Mesenteric fat pad (tissue), 1 donor: ENCODE measurements around the gene TLN1. TPM values are rescaled to one million over a fixed set of nuclear protein-coding genes. Genes with fewer than 3 reads are reported as not detected.
A peak's percentile ranks its signal among the peaks of the same experiment; 100 is the strongest.

ENCODE experiments used
- DNase-seq: peaks from one replicate; pipeline ENCODE4 v3.0.0-alpha.2; 2020; ENCODE audit warnings: low spot score
- total RNA-seq: library from RNA; stranded (reverse); fragmentation: NEBNext Ultra II Directional; extraction: Animal tissue kit (Norgen Biotek cat#: 25700); gene quantifications from one replicate; pipeline ENCODE4 v1.2.1, GENCODE V29; 2021
- donor health status: DM: yes; HTN: yes; CAD: no.

TLN1 gene
- total RNA-seq, 1 donor from 2014 or later = 622 TPM

DNA sequence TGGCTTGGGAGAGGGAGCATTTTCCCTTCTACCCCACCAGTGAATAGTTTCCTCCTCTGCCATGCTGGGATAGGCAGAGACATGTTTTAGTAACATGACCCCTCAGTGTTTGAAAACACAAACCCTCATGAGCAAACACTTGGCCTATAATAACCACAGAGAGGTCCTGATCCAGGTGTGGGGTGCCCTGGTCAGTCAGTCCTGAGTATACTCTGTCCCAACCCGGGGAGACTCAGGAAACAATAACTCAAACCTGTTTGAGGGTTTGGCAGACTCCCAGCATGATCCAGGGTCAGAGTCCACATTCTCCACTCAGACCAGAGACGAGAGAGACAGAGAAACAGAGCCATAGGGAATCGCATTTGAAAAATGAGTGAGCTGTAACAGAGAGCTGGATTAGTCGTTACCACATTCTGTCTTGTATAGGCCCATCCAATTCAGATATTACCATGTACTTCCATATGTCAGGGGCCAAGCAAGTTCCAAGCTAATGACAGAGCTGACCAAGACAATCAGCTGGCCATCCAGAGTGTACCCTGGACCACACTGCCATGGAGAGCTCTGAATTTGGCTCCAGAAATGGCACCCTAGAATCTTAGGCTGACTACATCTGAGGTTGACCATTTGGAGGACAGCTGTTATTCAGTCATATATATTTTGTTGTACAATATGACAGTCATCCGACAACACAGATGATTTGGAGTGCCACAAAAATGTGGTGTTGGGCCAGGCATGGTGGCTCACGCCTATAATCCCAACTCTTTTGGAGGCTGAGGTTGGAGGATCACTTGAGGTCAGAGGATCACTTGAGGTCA lies 62.5 kb downstream of the TLN1 start:
- no peak for DNase-seq

- no peak for DNase-seq
Observed at GRCh38 chr9:35667939-35668338, 64.1 kb downstream of the TLN1 start.

- no peak for DNase-seq
Observed at GRCh38 chr9:35666549-35666948, 65.4 kb downstream of the TLN1 start.

DNA sequence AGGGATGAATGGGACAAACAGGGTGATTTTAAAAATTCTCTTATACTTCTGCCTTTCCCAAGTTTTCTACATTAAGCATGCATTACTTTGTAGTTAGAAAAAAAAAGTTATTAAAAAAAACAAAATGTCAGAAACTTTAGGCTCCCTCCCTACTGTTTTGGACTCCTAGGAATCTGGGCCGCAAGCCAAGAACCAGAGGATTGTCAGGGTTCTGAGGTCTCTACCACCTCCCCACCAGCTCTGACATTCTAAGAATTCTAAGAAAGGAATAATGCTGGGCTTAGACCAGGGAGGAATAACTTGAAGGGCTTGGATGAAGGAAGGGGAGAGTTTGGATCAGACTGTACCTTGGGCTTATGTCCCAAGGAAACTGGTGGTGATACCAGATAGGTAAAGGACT lies 66.0 kb downstream of the TLN1 start:
- no peak for DNase-seq

DNA sequence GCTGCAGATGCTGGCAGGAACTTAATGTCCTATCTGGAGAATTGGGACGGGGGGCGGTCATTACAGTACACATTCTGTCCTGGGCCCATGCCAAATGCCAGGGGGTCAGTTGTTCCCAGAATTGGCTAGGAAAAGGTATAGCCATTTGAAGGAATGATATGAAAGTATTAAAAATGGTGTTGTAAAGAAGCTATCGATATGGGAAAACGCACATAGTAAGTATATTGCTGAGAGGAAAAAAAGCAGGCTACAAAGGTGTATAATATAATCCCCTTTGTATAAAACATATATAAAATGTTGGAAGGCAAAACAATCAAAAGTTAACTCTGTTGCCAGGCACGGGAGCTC lies 66.5 kb downstream of the TLN1 start:
- no peak for DNase-seq

DNA sequence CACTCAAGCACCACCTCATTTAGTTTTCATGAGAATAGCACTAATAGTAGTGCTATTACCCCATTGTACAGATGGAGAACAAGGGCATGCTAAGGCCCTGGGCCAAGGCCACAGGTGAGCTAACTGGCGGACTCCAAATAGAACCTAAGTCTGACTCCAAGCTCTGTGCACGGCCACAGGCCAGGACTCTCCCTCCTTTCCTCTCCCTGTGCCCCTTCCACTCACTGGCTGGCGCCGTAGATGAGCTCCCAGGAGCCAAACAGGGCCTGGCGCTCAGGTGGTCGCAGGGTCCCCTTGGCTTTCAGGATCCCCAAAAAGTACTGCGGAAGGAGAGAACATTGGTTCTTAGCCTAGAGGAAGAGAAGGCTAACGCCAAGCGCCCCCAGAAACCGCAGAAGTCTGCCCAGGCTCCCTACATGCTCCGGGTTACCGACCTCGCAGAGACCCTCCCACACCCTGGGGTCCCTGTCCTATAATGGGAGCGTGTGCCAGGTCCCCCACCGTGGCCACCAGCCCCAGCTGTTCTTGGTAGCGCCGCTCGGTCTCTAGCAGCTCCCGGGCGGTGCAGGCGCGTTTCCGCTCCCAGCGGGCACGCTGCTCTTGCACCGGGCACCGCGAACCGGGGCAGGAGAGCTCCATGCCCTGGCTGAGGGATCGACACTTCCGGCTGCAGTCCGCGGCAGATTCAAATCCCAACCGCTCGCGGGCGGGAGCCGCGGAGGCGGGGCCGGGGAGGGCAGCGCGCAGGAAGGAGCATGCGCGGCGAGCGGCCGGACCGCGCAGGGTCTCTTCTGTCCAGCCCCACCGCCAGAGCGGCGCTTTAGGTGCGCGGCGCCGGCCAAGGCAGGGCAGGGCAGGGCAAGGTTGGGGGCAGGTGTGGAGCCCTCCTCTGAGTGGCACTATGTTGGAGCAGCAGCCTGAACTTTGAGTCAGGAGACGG lies 67.2 kb downstream of the TLN1 start, which contains the start of gene ARHGEF39:
Gene ARHGEF39, minus strand, starts transcription at position 665 of the 940 bp plus-strand sequence. Its CDS starts 26 bp downstream, at position 639.
- DNase-seq = no peak

DNA sequence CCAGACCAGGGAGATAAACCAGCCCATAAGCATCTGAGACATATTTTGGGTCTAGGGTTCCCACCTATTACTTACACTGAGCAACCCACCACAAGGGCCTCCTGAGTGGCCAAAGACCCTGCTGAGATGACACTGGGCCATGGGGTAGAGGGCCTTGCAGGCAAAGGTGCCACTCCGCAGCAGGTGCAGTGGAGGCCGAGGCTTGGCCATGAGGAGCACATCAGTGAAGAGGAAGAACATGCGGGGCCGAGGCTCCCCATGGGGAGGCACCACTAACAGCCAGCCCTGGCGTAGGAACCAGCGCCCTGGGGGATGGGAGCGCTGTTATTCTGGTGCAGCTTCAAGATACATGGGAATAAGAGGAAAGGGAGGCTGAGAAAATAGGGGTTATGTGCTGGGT lies 69.6 kb downstream of the TLN1 start:
- no peak for DNase-seq

GRCh38 chr9:35661756-35662350 lies 70.1 kb downstream of the TLN1 start:
- no peak for DNase-seq

- DNase-seq = no peak
Observed at GRCh38 chr9:35660966-35661415, 71.0 kb downstream of the TLN1 start.

DNA sequence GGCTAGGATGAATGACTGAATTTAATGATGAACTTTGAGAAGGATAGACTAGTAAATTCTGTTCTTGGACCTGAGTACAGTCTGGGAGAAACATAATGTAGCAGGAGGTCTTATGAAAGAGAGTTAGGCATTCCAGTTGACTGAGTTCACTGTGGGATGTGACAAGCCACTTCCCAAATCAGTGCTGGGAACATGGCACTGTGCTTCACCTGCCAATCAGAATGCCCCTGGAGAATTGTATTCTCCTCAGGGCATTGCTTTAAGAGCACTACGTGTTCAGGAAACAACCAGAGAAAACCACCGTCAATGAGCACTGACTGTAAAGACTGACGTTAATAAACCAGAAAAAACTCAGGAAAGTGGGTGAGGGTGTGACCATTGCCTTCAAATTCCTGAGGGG lies 72.7 kb downstream of the TLN1 start:
- no peak for DNase-seq

DNA sequence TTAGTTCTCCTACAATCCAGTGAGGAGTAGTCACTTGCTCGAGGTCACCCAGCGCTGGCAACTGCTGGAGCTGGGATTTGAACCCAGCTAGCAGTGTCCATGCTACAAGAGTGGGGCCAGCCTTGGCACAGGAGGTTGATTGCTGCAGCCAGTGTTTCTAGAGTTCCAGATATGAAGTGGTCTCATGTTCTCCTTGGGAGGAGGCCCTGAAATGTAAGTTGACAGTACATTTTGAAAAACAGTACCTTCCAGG lies 73.1 kb downstream of the TLN1 start:
- DNase-seq = no peak

- DNase-seq = peak; percentile 94
Observed at GRCh38 chr9:35658137-35658967, 73.6 kb downstream of the TLN1 start, which contains the start of gene CCDC107. Gene CCDC107 (plus strand): TSS chr9:35658292. CDS start chr9:35658380, 88 bp downstream.

GRCh38 chr9:35657546-35658136 lies 74.4 kb downstream of the TLN1 start, which contains the start of gene RMRP:
Gene RMRP (minus strand): TSS chr9:35658019.
- peak; percentile 98 for DNase-seq

DNA sequence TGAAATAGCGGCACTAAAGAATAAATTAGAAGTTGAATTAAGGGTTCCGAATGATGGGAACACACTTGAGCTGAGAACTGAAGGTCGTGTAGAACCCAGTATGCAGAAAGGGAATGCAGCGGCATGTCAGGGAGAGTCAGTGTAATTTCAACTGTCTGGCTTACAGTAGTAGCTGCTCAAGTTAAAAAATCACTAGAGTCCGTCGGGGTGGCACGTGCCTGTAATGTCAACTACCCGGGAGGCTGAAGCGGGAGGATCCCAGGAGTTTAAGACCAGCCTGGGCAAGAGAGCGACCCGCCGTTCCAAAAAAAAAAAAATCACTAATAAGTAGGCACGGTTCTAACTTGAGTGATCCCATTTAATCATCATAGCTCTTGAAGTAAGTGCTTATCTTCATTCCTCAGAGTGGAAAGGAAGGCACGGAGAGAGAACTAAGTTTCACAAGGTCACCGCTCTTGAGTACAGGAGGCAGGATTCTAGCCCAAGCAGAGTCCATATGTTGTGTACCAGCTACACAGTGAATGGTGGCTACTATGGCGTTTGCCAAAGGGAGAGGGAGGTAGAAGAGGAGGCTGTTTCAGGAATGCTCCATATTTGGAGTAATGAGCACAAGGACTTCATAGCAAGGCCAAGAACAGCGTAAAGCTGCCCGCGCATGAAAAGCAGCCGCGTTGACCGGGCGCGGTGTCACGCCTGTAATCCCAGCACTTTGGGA lies 75.0 kb downstream of the TLN1 start:
- DNase-seq = no peak

DNA sequence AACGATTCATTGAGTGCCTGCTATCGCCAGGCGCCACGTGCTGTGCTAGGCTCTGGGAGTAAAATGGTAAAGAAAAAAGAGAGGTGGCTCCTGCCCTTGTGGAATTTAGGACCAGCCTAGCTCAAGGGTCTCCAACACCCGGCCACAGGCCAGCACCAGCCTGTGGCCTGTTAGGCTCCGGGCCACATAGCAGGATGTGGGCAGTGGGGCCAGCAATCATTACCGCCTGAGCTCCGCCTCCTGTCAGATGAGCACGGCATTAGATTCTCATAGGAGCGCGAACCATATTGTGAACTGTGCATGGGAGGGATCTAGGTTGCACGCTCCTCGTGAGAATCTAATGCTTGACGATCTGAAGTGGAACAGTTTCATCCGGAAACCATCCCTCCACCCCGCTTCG lies 75.6 kb downstream of the TLN1 start:
- no peak for DNase-seq

DNA sequence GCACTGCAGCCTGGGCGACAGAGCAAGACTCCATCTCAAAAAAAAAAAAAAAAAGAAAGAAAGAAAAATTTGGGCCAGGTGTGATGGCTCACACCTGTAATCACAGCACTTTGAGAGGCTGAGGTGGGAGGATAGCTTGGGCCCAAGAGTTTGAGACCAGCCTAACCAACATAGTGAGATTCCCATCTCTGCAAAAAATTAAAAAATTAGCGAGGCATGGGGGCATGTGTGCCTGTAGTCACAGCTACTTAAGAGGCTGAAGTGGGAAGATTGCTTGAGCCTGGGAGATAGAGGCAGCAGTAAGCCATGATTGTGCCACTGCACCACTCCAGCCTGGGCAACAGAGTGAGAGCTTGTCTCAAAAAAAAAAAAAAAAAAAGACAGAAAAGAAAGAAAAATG lies 78.4 kb downstream of the TLN1 start:
- no peak for DNase-seq

DNA sequence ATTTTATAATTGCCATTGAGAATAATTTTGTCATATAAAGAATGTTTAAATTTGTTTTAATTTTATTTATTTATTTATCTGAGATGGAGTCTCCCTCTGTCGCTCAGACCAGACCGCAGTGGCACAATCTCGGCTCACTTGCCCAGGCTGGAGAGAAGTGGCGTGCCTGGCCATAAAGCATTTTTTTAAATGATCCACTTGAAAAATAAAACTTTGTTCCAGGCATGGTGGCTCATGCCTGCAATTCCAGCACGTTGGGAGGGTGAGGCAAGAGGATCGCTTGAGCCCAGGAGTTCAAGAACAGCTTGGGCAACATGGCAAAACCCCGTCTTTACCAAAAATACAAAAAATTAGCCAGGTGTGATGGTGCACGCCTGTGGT lies 79.2 kb downstream of the TLN1 start:
- no peak for DNase-seq

DNA sequence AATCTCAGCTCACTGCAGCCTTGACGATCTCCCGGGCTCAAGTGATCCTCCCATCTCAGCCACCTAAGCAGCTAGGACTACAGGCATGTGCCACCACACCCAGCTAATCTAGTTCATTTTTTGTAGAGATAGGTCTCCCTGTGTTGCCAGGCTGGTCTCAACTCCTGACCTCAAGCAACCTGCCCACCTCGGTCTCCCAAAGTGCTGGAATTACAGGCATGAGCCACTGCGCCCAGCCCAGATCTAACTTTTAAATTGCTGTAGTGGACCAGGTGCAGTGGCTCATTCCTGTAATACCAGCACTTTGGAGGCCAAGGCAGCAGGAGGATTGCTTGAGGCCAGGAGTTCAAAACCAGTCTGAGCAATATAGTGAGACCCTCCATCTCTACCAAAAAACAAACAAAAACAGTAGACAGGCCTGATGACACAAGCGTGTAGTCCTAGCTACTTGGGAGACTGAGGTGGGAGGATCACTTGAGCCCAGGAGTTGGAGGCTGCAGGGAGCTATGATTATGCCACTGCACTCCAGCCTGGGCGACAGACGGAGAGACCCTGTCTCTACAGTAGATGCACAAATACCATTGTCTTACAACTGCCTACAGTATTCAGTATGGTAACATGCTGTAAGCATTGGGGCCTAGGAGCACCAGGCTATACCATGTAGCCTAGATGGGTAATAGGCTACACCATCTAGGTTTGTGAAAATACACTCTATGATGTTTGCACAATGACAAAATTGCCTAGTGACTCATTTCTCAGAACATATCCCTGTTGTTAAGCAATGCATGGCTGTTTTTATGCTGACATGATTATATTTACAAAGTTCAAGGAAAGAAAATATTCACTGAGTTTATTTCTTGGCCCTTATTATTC lies 79.8 kb downstream of the TLN1 start:
- no peak for DNase-seq
